Fibroblast of peridontal ligament (primary cell): ENCODE measurements around the gene CASK.
A peak's percentile ranks its signal among the peaks of the same experiment; 100 is the strongest.
"Not testable (repeated sequence)": the region's sequence is repeated elsewhere in the genome, so short reads cannot be mapped to it uniquely, and the experiment has no call there.

Experiments used
- DNase-seq: peaks from one replicate; pipeline ENCODE4 v3.0.0-alpha.2; 2010; ENCODE audit errors: extremely low read depth

Gene CASK

GRCh38 chrX:41730081-41730480 is 193.3 kb downstream of the CASK start:
- peak; percentile 32 for DNase-seq

- DNase-seq: no peak
Observed at GRCh38 chrX:41728125-41728524, 195.2 kb downstream of the CASK start.

- DNase-seq: no peak
Observed at GRCh38 chrX:41723826-41724225, 199.5 kb downstream of the CASK start, which contains the start of gene GPR82. TSS of gene GPR82 (plus strand) at chrX:41724181. CDS start at chrX:41727027, 2,846 bp downstream.

- peak; percentile 55 for DNase-seq
Observed at GRCh38 chrX:41722816-41723618, 200.3 kb downstream of the CASK start.

DNA sequence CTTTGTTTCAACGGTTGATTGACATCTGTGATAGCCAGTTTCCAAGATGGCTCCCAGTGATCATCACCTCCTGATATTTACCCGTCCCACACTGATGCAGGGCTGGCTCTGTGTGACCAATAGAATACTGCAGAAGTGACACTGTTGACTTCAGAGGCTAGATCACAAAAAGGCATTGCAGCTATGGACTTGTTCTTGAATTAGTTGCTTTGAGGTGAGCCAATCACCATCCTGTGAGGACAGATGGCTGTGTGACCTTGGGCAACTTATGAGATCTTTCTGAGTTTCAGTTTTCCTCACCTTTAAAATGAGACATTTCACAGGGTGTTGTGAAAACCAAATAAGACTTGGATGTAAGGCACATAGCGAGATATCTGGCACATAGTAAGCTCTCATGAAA is 201.1 kb downstream of the CASK start:
- DNase-seq: no peak

DNA sequence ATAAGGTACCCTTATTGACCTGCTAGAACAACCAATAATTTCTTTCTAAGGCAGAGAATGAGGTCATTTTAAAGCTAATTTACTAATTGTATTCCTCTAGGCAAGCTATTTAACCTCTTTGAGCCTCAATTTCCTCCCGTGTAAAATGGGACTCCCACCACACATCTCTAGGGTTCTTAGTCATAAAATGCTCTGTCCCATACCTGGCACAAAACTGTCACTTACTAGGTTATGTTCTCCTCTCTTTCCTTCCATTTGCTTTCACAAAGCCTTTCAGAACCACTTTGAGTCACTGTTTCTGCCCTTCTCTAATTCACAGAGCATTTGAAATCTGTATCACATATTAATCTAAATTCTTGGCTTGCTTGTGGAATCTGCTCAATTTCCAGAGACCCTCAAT is 201.8 kb downstream of the CASK start:
- DNase-seq: no peak

GRCh38 chrX:41720125-41720779 is 203.1 kb downstream of the CASK start:
- DNase-seq: peak; percentile 28

DNA sequence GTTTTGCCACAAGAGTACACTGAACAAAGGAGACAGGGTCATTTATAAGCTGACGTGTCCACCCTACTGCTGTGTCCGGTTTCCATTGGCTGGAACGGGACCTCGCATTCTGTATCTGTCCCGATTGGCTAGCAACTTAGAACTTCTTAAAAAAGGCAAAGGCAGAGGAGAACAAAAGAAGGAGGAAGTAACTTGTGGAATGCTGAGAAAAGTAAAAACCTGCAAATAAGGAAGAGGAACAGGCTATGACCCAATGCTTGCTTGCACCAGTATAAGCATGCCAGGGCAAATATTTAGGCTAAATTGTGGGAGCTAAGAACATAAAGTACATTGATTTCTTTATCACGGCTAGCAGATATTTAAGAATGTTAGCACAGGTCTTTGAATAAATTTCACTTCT is 203.7 kb downstream of the CASK start:
- DNase-seq: not testable (repeated sequence)

GRCh38 chrX:41718481-41719235 is 204.7 kb downstream of the CASK start:
- no peak for DNase-seq

DNA sequence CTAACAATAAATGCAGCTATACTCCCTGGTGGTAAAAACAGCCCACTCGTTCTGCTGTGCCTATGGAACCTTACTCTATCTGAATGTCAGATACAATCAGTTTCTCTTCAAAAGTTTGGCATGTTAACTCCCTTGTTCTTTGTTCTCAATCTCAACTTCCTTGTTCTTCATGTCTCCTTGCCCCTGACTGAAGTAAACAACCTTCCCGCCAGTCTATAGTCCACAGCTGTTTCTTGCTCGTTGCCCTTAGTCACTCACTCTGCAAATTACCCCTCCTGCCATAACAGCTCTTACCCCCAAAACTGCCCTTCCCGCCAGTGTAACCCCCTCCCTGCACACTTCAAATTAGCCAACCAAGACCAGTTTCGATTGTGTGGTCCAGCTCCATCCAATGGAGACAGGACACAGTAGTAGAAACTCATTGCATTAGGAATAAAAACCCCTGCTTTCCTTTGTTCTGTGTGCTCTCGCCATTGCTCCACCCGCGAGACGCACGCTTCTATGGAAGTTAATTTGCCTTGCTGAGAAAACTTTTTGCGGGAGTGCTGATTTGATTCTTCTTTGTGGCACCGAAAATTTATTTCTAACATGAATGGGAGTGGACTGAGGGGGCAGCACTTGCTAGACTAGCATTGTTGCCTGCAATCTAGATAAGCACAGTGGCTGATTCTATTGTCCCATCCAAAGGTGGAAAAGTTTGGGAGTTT is 206.4 kb downstream of the CASK start:
- no peak for DNase-seq

- no peak for DNase-seq
Observed at GRCh38 chrX:41716222-41716621, 207.1 kb downstream of the CASK start.

- DNase-seq: no peak
Observed at GRCh38 chrX:41711021-41711667, 212.2 kb downstream of the CASK start.

GRCh38 chrX:41708486-41708885 is 214.9 kb downstream of the CASK start:
- DNase-seq: no peak

DNA sequence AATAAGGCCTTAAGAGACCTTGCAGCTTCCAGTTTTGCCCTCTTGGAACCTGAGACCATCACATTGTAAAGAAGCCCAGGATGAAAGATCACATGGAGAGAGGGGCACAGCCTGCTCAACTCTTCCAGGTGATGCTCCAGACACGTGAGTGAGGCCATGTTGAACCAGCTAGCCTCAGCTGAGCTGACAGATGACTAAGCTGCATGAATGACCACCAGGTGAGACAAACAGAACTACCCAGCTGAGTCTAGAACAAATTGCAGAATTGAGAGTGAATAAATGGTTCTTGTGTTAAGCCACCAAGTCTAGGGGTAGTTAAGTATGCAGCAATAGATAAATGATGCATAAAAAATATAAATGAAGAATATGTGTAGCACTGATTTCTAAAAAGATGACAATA is 216.1 kb downstream of the CASK start:
- DNase-seq: no peak

- DNase-seq: no peak
Observed at GRCh38 chrX:41705680-41706374, 217.5 kb downstream of the CASK start.

- DNase-seq: no peak
Observed at GRCh38 chrX:41705042-41705441, 218.3 kb downstream of the CASK start.

GRCh38 chrX:41703574-41704029 is 219.8 kb downstream of the CASK start:
- DNase-seq: peak; percentile 10

DNA sequence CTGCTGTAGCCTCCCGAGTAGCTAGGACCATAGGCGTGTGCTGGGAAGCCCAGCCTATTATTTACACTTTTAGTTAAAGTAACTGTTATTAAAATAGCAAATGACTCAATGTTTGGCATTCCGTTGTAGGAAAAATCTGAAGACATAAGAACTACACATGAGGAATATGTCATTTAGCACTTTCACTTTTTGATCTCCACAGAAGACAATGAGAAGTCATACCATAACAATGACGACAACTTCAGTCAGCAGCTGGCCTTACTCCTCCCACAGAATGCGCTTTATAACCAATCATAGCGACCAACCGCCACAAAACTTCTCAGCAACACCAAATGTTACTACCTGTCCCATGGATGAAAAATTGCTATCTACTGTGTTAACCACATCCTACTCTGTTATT is 227.9 kb downstream of the CASK start:
- no peak for DNase-seq

DNA sequence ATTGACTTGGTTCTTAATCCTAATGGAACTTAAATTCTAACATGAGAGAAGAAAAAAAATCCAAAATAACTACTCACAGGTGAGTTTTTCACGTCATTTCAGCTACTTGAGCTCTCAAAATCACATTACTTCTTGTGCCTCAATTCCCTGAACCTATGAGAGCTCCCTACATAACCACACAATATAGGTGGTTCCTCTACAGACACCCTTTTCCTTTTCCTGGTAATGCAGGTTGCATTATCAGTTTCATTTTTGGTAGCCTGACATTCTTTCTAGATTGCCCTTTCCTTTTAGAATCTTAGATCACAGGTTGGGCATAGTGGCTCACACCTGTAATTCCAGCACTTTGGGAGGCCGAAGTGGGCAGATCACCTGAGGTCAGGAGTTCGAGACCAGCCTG is 230.3 kb downstream of the CASK start:
- no peak for DNase-seq

GRCh38 chrX:41692162-41692749 is 231.1 kb downstream of the CASK start:
- peak; percentile 75 for DNase-seq
